Testis (tissue), 2 donors: ENCODE results near the gene ALK.

Experiments used
- POLR2A ChIP-seq: fragments of 450-650 bp; IDR thresholded peaks from one replicate; pipeline ENCODE4 v1.6.1; 2017; ENCODE audit warnings: antibody characterized with exemption, mild to moderate bottlenecking, moderate library complexity
- TF ChIP-seq, protein P1 (sequence below), 3 experiments: fragments of 450-650 bp in 2 of 3; fragments of 200-600 bp in 1 of 3; sonication (generic) in 1 of 3; IDR thresholded peaks; one replicate each; pipeline ENCODE4 v1.5.1; 2016 to 2019; ENCODE audit warnings: antibody characterized with exemption in 3 of 3, mild to moderate bottlenecking in 2 of 3, moderate library complexity in 1 of 3

DNA sequence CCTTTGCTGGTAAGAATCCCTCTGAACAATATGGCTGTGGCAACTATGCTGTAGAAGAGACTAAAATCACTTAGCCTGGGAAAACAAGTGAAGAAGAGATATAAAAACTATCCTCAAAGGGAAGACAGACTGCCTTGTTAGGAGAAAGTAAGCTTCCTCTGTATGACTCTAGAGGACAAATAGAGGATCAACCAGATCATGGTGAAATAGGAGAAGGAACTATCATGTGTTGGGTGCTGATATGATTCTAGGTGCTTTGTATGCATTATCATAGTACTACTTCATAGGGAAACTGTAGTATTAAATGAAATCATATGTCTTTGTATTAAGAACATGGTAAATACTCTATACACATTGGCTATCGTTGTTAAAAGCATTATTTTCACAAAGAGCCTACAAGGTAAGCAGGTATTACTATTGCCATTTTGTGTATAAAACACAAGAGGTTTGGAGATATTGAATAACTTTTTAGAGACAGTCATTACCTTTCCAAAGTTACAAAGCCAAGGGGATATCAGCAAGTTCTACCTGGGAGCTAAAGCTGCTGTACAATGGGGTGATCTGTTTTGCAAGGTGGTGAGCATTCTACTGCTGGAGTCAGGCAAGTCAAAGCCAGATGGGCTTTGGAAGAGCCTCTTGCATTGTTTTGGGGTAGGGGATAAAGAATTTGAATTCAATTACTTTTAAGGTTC lies 402.6 kb downstream of the ALK start:
- TF ChIP-seq, protein P1, sequence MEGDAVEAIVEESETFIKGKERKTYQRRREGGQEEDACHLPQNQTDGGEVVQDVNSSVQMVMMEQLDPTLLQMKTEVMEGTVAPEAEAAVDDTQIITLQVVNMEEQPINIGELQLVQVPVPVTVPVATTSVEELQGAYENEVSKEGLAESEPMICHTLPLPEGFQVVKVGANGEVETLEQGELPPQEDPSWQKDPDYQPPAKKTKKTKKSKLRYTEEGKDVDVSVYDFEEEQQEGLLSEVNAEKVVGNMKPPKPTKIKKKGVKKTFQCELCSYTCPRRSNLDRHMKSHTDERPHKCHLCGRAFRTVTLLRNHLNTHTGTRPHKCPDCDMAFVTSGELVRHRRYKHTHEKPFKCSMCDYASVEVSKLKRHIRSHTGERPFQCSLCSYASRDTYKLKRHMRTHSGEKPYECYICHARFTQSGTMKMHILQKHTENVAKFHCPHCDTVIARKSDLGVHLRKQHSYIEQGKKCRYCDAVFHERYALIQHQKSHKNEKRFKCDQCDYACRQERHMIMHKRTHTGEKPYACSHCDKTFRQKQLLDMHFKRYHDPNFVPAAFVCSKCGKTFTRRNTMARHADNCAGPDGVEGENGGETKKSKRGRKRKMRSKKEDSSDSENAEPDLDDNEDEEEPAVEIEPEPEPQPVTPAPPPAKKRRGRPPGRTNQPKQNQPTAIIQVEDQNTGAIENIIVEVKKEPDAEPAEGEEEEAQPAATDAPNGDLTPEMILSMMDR (IDR thresholded peaks at IDR 0.05) = no peak
- TF ChIP-seq POLR2A = no peak
